HEK293 (cell line): Measurements from ENCODE around the gene GOLT1A.

Experiments used
- CTCF ChIA-PET: fragments of 350-600 bp; formaldehyde crosslinking; extraction: SDS; loops from one replicate; lab custom pipeline; 2021; ENCODE audit warnings: antibody characterized with exemption; lab: Yijun Ruan, JAX
- POLR2A ChIA-PET: fragments of 300-600 bp; formaldehyde crosslinking; extraction: SDS; loops from one replicate; lab custom pipeline; 2020; ENCODE audit warnings: antibody characterized with exemption, inconsistent platforms; lab: Yijun Ruan, JAX
- H3K27ac ChIP-seq: fragments of 200-500 bp; sonication (Bioruptor generic); 2 replicates; pipeline ENCODE4 v1.5.1; 2014; ENCODE audit warnings: low read depth, low read length, control low read depth, inconsistent platforms; ENCODE audit errors: extremely low read depth
- H3K36me3 ChIP-seq, 2 experiments: fragments of 200-500 bp in 1 of 2; sonication (Bioruptor generic) in 1 of 2; 1 replicate in 1 of 2; 2 replicates in 1 of 2; pipeline ENCODE4 v1.5.1; 2014 to 2017; ENCODE audit warnings: inconsistent platforms in 2 of 2, low read length in 2 of 2; ENCODE audit not compliant: control insufficient read depth in 2 of 2, insufficient read depth in 1 of 2
- H3K4me1 ChIP-seq: fragments of 200-500 bp; sonication (Bioruptor generic); 2 replicates; pipeline ENCODE4 v1.5.1; 2014; ENCODE audit warnings: mild to moderate bottlenecking, low read length, inconsistent platforms; ENCODE audit not compliant: control insufficient read depth, insufficient read depth
- H3K4me3 ChIP-seq: 2 replicates; pipeline ENCODE4 v1.5.1; 2011; ENCODE audit warnings: low read depth, mild to moderate bottlenecking, control low read depth, low read length, moderate library complexity
- H3K9me3 ChIP-seq: fragments of 200-500 bp; sonication (Bioruptor generic); 2 replicates; pipeline ENCODE4 v1.5.1; 2014; ENCODE audit warnings: low read depth, low read length, inconsistent platforms; ENCODE audit not compliant: control insufficient read depth, insufficient read depth
- GLIS2 ChIP-seq: fragments of 450-650 bp; formaldehyde crosslinking; IDR thresholded peaks from 2 replicates; pipeline ENCODE4 v1.5.1; 2016; ENCODE audit warnings: missing biosample characterization, missing genetic modification characterization
- PRDM1 ChIP-seq: fragments of 450-650 bp; formaldehyde crosslinking; IDR thresholded peaks from 2 replicates; pipeline ENCODE4; 2016; ENCODE audit warnings: missing biosample characterization, missing genetic modification characterization
- ZBTB8A ChIP-seq: fragments of 450-650 bp; formaldehyde crosslinking; IDR thresholded peaks from 2 replicates; pipeline ENCODE4 v1.5.1; 2016; ENCODE audit warnings: missing biosample characterization, missing genetic modification characterization
- ZFP37 ChIP-seq: fragments of 450-650 bp; formaldehyde crosslinking; IDR thresholded peaks from 2 replicates; pipeline ENCODE4 v1.5.1; 2016; ENCODE audit warnings: missing biosample characterization, missing genetic modification characterization
- ZNF112 ChIP-seq: fragments of 450-650 bp; formaldehyde crosslinking; IDR thresholded peaks from 2 replicates; pipeline ENCODE4 v1.5.0; 2017; ENCODE audit warnings: missing biosample characterization, missing genetic modification characterization
- ZNF132 ChIP-seq: fragments of 450-650 bp; formaldehyde crosslinking; IDR thresholded peaks from 2 replicates; pipeline ENCODE4 v1.5.1; 2017; ENCODE audit warnings: missing biosample characterization, missing genetic modification characterization, borderline replicate concordance
- ZNF133 ChIP-seq: fragments of 450-650 bp; formaldehyde crosslinking; IDR thresholded peaks from 2 replicates; pipeline ENCODE4 v1.5.1; 2016; ENCODE audit warnings: missing biosample characterization, missing genetic modification characterization
- ZNF211 ChIP-seq: fragments of 450-650 bp; formaldehyde crosslinking; IDR thresholded peaks from 2 replicates; pipeline ENCODE4 v1.5.1; 2016; ENCODE audit warnings: low read depth, missing biosample characterization, missing genetic modification characterization
- ZNF302 ChIP-seq: fragments of 450-650 bp; formaldehyde crosslinking; IDR thresholded peaks from 2 replicates; pipeline ENCODE4 v1.5.1; 2016; ENCODE audit warnings: missing biosample characterization, missing genetic modification characterization, low read depth
- ZNF398 ChIP-seq: fragments of 450-650 bp; formaldehyde crosslinking; IDR thresholded peaks from 2 replicates; pipeline ENCODE4 v1.5.1; 2017; ENCODE audit warnings: missing biosample characterization, missing genetic modification characterization
- ZNF416 ChIP-seq: fragments of 450-650 bp; formaldehyde crosslinking; IDR thresholded peaks from 2 replicates; pipeline ENCODE4 v1.5.1; 2016; ENCODE audit warnings: missing biosample characterization, missing genetic modification characterization
- ZNF423 ChIP-seq: fragments of 450-650 bp; formaldehyde crosslinking; IDR thresholded peaks from 2 replicates; pipeline ENCODE4 v1.5.1; 2016; ENCODE audit warnings: missing biosample characterization, missing genetic modification characterization
- ZNF426 ChIP-seq: fragments of 450-650 bp; formaldehyde crosslinking; IDR thresholded peaks from 2 replicates; pipeline ENCODE4 v1.5.1; 2017; ENCODE audit warnings: missing biosample characterization, missing genetic modification characterization, mild to moderate bottlenecking, inconsistent platforms, moderate library complexity
- ZNF473 ChIP-seq: fragments of 450-650 bp; formaldehyde crosslinking; IDR thresholded peaks from 2 replicates; pipeline ENCODE4 v1.5.1; 2017; ENCODE audit warnings: missing biosample characterization, missing genetic modification characterization
- ZNF514 ChIP-seq: fragments of 450-650 bp; formaldehyde crosslinking; IDR thresholded peaks from 2 replicates; pipeline ENCODE4 v1.5.1; 2016; ENCODE audit warnings: missing biosample characterization, missing genetic modification characterization
- ZNF585B ChIP-seq: fragments of 450-650 bp; formaldehyde crosslinking; IDR thresholded peaks from 2 replicates; pipeline ENCODE4 v1.5.1; 2016; ENCODE audit warnings: missing biosample characterization, missing genetic modification characterization
- ZNF600 ChIP-seq: fragments of 450-650 bp; formaldehyde crosslinking; IDR thresholded peaks from 2 replicates; pipeline ENCODE4 v1.5.1; 2016; ENCODE audit warnings: missing biosample characterization, missing genetic modification characterization
- ZNF623 ChIP-seq: fragments of 450-650 bp; formaldehyde crosslinking; IDR thresholded peaks from 2 replicates; pipeline ENCODE4 v1.5.1; 2016; ENCODE audit warnings: missing biosample characterization, missing genetic modification characterization
- ZNF626 ChIP-seq: fragments of 450-650 bp; sonication (Bioruptor Pico); formaldehyde crosslinking; IDR thresholded peaks from 2 replicates; pipeline ENCODE4 v1.5.1; 2018; ENCODE audit warnings: missing biosample characterization, missing genetic modification characterization, inconsistent platforms
- ZNF701 ChIP-seq: fragments of 450-650 bp; formaldehyde crosslinking; IDR thresholded peaks from 2 replicates; pipeline ENCODE4 v1.5.1; 2016; ENCODE audit warnings: missing biosample characterization, missing genetic modification characterization
- ZNF704 ChIP-seq: fragments of 450-650 bp; formaldehyde crosslinking; IDR thresholded peaks from 2 replicates; pipeline ENCODE4 v1.5.1; 2016; ENCODE audit warnings: missing biosample characterization, missing genetic modification characterization
- ZNF843 ChIP-seq: fragments of 450-650 bp; formaldehyde crosslinking; IDR thresholded peaks from 2 replicates; pipeline ENCODE4 v1.5.1; 2016; ENCODE audit warnings: missing biosample characterization, missing genetic modification characterization
- ZSCAN30 ChIP-seq: fragments of 450-650 bp; IDR thresholded peaks from 2 replicates; pipeline ENCODE4 v1.5.1; 2018; ENCODE audit warnings: missing biosample characterization, mild to moderate bottlenecking, missing genetic modification characterization, moderate library complexity
- TF ChIP-seq, protein P1 (sequence below): fragments of 450-650 bp; IDR thresholded peaks from 2 replicates; pipeline ENCODE4 v1.5.1; 2018; ENCODE audit warnings: missing biosample characterization, mild to moderate bottlenecking, missing genetic modification characterization
- TF ChIP-seq, protein P2 (sequence below): fragments of 450-650 bp; formaldehyde crosslinking; IDR thresholded peaks from 2 replicates; pipeline ENCODE4; 2016; ENCODE audit warnings: missing biosample characterization, missing genetic modification characterization
- TF ChIP-seq, protein P3 (sequence below): fragments of 450-650 bp; formaldehyde crosslinking; IDR thresholded peaks from 2 replicates; pipeline ENCODE4 v1.5.1; 2016; ENCODE audit warnings: missing biosample characterization, missing genetic modification characterization

Gene GOLT1A

DNA sequence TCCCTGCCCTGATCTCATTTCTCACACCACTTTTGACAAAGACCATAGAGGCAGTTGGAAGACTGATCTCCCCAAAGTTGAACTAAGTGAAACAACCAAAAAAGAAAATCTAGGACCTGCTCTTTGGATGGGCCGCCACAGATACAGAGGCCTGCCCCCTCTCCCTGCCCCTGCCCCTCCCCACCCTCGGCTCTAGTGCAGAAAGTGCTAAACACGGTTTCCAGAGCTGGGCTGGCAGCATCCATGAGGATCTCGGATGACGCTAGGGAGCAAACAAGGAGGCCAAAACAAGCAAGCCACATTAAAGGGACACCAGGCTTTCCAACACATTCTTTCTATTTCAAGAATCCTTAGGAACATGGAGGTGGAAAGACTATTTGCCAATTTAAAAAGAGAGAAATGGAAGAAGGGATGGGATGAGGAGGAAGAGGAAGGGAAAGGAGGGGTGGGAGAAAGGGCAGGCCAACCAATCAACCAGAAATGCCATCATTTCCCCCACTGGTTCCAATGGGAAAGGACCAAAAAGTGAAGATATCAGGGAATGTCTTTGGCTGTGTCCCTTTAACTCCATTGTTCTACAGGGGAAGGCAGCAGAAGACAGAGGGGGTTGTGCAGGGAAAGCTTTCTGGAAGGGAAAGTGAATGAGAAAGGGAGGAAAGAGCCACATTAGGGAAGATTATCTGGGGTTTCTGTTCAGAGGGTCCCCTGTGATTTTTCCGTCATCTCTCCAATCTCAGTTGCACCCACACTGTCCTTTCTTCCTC, 38.3 kb upstream of the GOLT1A start:
- Histone ChIP-seq H3K4me3 (no peak overlapping the region), H3K9me3 (no peaks in the 10 kb centered on the region), H3K36me3 (no peaks in the 10 kb centered on the region), H3K27ac (no peak overlapping the region), H3K4me1 (peaks cover 8% of the 10 kb centered on the region; the same call in 1 of the 2 replicates)
- TF ChIP-seq ZNF514: no peak
- TF ChIP-seq ZFP37 (tag by site-specific recombination): no peak
- peak; percentile 97 for TF ChIP-seq PRDM1 (tag by site-specific recombination)
- no peak for TF ChIP-seq ZNF626 (tag by site-specific recombination)
- POLR2A ChIA-PET: no interaction called here
- CTCF ChIA-PET: no interaction called here

DNA sequence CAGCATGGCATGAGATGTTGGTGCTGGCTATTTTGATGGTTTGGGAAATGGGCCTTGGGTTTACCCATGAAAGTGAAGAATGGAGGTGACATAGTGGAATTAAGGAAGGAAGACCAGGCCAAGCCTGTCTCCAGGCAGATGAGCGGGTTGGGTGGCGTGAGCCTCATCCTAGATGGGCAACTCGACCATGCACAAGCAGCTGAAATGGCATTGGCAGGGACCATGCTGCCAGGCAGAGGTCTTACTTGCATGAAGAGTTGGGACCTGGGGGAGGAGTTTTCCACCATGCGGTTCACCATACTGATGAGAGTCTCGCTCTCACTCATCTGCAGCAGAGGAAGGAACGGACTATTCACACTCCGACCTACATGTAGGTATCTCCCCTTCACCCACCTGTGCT, 37.5 kb upstream of the GOLT1A start:
- TF ChIP-seq ZNF585B (no peak), ZNF423 (tag by site-specific recombination) (no peak), ZNF416 (tag by site-specific recombination) (no peak), ZNF133 (tag by site-specific recombination) (no peak), ZNF473 (tag by site-specific recombination) (no peak), ZNF132 (tag by site-specific recombination) (no peak), GLIS2 (tag by site-specific recombination) (no peak), ZNF426 (tag by site-specific recombination) (no peak), ZSCAN30 (tag by site-specific recombination) (no peak), ZNF600 (tag by site-specific recombination) (no peak), ZNF701 (tag by site-specific recombination) (no peak), ZNF623 (tag by site-specific recombination) (no peak), ZNF302 (no peak), ZNF843 (no peak), ZBTB8A (tag by site-specific recombination) (no peak)
- TF ChIP-seq, protein P1, sequence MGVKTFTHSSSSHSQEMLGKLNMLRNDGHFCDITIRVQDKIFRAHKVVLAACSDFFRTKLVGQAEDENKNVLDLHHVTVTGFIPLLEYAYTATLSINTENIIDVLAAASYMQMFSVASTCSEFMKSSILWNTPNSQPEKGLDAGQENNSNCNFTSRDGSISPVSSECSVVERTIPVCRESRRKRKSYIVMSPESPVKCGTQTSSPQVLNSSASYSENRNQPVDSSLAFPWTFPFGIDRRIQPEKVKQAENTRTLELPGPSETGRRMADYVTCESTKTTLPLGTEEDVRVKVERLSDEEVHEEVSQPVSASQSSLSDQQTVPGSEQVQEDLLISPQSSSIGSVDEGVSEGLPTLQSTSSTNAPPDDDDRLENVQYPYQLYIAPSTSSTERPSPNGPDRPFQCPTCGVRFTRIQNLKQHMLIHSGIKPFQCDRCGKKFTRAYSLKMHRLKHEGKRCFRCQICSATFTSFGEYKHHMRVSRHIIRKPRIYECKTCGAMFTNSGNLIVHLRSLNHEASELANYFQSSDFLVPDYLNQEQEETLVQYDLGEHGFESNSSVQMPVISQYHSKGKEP (tag by site-specific recombination): no peak
- no peaks in the 10 kb centered on the region for H3K9me3 ChIP-seq
- H3K36me3 ChIP-seq: no peaks in the 10 kb centered on the region
- POLR2A ChIA-PET: no interaction called here
- CTCF ChIA-PET: interaction anchor here (1.1 kb wide), 1 partner anchor 556 kb away, joined by 3 read pairs; no protein-coding TSS in a partner anchor
- H3K4me1 ChIP-seq: peaks cover 8% of the 10 kb centered on the region; the same call in 1 of the 2 replicates
- no peak overlapping the region for H3K4me3 ChIP-seq
- H3K27ac ChIP-seq: no peak overlapping the region

DNA sequence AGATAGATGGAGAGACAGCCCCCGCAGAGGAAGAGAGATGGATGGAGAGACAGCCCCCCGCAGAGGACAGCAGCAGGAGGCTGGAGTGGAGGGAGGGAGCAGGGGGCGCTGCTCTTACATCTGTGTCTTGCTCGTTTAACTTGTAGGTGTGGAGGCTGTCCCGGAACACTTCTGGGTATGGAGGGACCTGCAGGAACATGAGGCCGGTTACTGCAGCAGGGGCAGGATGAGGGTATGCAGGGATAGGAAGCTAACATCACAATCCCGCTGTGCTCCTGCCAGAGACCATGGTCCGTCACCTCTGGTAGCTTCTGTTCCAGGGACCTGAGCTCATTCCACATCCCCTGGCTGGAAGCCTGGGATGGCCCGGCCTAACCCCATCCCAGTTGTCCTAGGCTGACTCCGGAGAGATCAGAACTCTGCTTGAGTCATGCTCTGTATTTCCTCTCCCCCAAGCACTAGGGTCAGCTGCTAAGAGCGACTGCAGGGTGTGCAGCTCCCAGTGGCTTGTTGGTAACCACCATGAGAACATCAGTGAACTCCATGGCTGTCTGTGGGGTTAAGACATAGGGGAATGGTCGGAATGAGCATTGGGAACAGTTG, 36.7 kb upstream of the GOLT1A start:
- POLR2A ChIA-PET: no interaction called here
- CTCF ChIA-PET: interaction anchor here (1.0 to 1.1 kb wide), 2 partner anchors 113 to 556 kb away, joined by 3 to 5 read pairs; no protein-coding TSS in a partner anchor
- H3K4me3 ChIP-seq: no peak overlapping the region
- no peaks in the 10 kb centered on the region for H3K36me3 ChIP-seq
- H3K27ac ChIP-seq: no peak overlapping the region
- H3K4me1 ChIP-seq: peaks cover 8% of the 10 kb centered on the region; the same call in 1 of the 2 replicates
- H3K9me3 ChIP-seq: no peaks in the 10 kb centered on the region
- TF ChIP-seq, protein P2, sequence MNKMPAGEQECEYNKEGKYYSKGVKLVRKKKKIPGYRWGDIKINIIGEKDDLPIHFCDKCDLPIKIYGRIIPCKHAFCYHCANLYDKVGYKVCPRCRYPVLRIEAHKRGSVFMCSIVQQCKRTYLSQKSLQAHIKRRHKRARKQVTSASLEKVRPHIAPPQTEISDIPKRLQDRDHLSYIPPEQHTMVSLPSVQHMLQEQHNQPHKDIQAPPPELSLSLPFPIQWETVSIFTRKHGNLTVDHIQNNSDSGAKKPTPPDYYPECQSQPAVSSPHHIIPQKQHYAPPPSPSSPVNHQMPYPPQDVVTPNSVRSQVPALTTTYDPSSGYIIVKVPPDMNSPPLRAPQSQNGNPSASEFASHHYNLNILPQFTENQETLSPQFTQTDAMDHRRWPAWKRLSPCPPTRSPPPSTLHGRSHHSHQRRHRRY (tag by site-specific recombination): no peak
- no peak for TF ChIP-seq ZNF211 (tag by site-specific recombination)
- TF ChIP-seq ZNF704: no peak
- TF ChIP-seq, protein P3, sequence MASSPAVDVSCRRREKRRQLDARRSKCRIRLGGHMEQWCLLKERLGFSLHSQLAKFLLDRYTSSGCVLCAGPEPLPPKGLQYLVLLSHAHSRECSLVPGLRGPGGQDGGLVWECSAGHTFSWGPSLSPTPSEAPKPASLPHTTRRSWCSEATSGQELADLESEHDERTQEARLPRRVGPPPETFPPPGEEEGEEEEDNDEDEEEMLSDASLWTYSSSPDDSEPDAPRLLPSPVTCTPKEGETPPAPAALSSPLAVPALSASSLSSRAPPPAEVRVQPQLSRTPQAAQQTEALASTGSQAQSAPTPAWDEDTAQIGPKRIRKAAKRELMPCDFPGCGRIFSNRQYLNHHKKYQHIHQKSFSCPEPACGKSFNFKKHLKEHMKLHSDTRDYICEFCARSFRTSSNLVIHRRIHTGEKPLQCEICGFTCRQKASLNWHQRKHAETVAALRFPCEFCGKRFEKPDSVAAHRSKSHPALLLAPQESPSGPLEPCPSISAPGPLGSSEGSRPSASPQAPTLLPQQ (tag by site-specific recombination): no peak
- TF ChIP-seq ZNF112 (tag by site-specific recombination): no peak
- TF ChIP-seq ZNF398 (tag by site-specific recombination): no peak
